A549 (cell line): ENCODE measurements around the gene C6orf132. TPM values are rescaled to one million over a fixed set of nuclear protein-coding genes. Genes with fewer than 3 reads are reported as not detected.
A peak's percentile ranks its signal among the peaks of the same experiment; 100 is the strongest.

Experiments used
- ATAC-seq, 2 experiments: fragments of 200-7000 bp in 1 of 2; fragments of >200 bp in 1 of 2; cut with Nextera tagmentation in 1 of 2; cut with Tn5 transposase in 1 of 2; 3 replicates each; pipeline versions ENCODE4 v1.8.0 to v1.9.1; 2018 to 2020; ENCODE audit warnings: mild to moderate bottlenecking in 1 of 2, moderate library complexity in 1 of 2
- CTCF ChIA-PET: fragments of 300-600 bp; sonication (Branson Sonifier 250); formaldehyde crosslinking; extraction: SDS; loops from one replicate; lab custom pipeline; 2021; ENCODE audit warnings: antibody characterized with exemption, inconsistent platforms; lab: Yijun Ruan, JAX
- POLR2A ChIA-PET: fragments of 350-600 bp; formaldehyde crosslinking; extraction: SDS; loops from one replicate; lab custom pipeline; 2021; ENCODE audit warnings: antibody characterized with exemption, inconsistent platforms; lab: Yijun Ruan, JAX
- DNase-seq, 2 experiments: peaks; one replicate each; pipeline versions ENCODE4 v3.0.0 to v3.0.0-alpha.2; 2011 to 2016; ENCODE audit warnings: low read depth in 1 of 2, low spot score in 1 of 2
- FAIRE-seq: peaks from 2 replicates; lab custom pipeline; 2011; peaks lifted over from hg19 to GRCh38; lab: Jason Lieb, UNC
- H3K27ac ChIP-seq, 2 experiments: fragments of >200 bp; sonication (Bioruptor Twin); formaldehyde crosslinking; 3 replicates each; pipeline ENCODE4 v1.5.1; 2016 to 2017
- H3K4me1 ChIP-seq: fragments of >200 bp; sonication (Bioruptor Twin); formaldehyde crosslinking; 3 replicates; pipeline ENCODE4 v1.6.1; 2016
- H3K4me2 ChIP-seq: fragments of >200 bp; sonication (Bioruptor Twin); formaldehyde crosslinking; 3 replicates; pipeline ENCODE4 v1.6.1; 2016
- H3K4me3 ChIP-seq: fragments of >200 bp; sonication (Bioruptor Twin); formaldehyde crosslinking; 3 replicates; pipeline ENCODE4 v1.5.1; 2016
- H3K9me3 ChIP-seq: fragments of >200 bp; sonication (Bioruptor Twin); formaldehyde crosslinking; 3 replicates; pipeline ENCODE4 v1.6.1; 2016
- CEBPB ChIP-seq, 2 experiments: fragments of >200 bp in 1 of 2; sonication (Bioruptor Twin) in 1 of 2; formaldehyde crosslinking in 1 of 2; IDR thresholded peaks; 2 replicates each; pipeline ENCODE4 v1.6.1; 2012 to 2016
- CHD4 ChIP-seq: fragments of 200-600 bp; sonication (generic); IDR thresholded peaks from 2 replicates; pipeline ENCODE4 v1.6.1; 2016; ENCODE audit warnings: antibody characterized with exemption, mild to moderate bottlenecking, borderline replicate concordance
- EHF ChIP-seq: fragments of 250-450 bp; sonication (Bioruptor Pico); IDR thresholded peaks from 2 replicates; pipeline ENCODE4 v1.5.0; 2020; ENCODE audit warnings: mild to moderate bottlenecking
- FOSB ChIP-seq: fragments of 250-450 bp; sonication (Bioruptor Pico); IDR thresholded peaks from 2 replicates; pipeline ENCODE4 v1.5.0; 2020; ENCODE audit warnings: mild to moderate bottlenecking, moderate library complexity
- FOXS1 ChIP-seq: fragments of 250-450 bp; sonication (Bioruptor Pico); IDR thresholded peaks from 2 replicates; pipeline ENCODE4 v1.5.0; 2020; ENCODE audit warnings: mild to moderate bottlenecking, moderate library complexity
- GATA3 ChIP-seq: IDR thresholded peaks from 2 replicates; pipeline ENCODE4 v1.6.1; 2012; ENCODE audit warnings: borderline replicate concordance
- HDAC2 ChIP-seq: fragments of 200-600 bp; sonication (generic); IDR thresholded peaks from 2 replicates; pipeline ENCODE4 v1.6.1; 2016
- HOXB13 ChIP-seq: fragments of 250-450 bp; sonication (Bioruptor Pico); IDR thresholded peaks from 2 replicates; pipeline ENCODE4 v1.5.0; 2020; ENCODE audit warnings: low read depth, mild to moderate bottlenecking, moderate library complexity
- HOXB5 ChIP-seq: fragments of 250-450 bp; sonication (Bioruptor Pico); IDR thresholded peaks from 2 replicates; pipeline ENCODE4 v1.5.0; 2020; ENCODE audit warnings: mild to moderate bottlenecking, moderate library complexity
- KDM5A ChIP-seq: fragments of 200-600 bp; sonication (generic); IDR thresholded peaks from 2 replicates; pipeline ENCODE4 v1.6.1; 2016; ENCODE audit warnings: antibody characterized with exemption, mild to moderate bottlenecking
- MYC ChIP-seq: IDR thresholded peaks from 2 replicates; pipeline ENCODE4 v1.6.1; 2012; ENCODE audit warnings: mild to moderate bottlenecking, inconsistent platforms, low read length, improper control_type of control experiment, borderline replicate concordance
- NFE2L2 ChIP-seq: fragments of 150-350 bp; conservative IDR thresholded peaks from 2 replicates; pipeline ENCODE4 v1.6.1; 2014; ENCODE audit warnings: low read length
- NPAS2 ChIP-seq: fragments of 250-450 bp; sonication (Bioruptor Pico); IDR thresholded peaks from 2 replicates; pipeline ENCODE4 v1.8.0; 2022; ENCODE audit warnings: mild to moderate bottlenecking, moderate library complexity, borderline replicate concordance
- RAD21 ChIP-seq, 2 experiments: fragments of >200 bp in 1 of 2; sonication (Bioruptor Twin) in 1 of 2; formaldehyde crosslinking in 1 of 2; IDR thresholded peaks in 1 of 2; conservative IDR thresholded peaks in 1 of 2; 2 replicates in 1 of 2; 3 replicates in 1 of 2; pipeline ENCODE4 v1.6.1; 2012 to 2018; ENCODE audit warnings: inconsistent platforms in 1 of 2
- RFX5 ChIP-seq: fragments of 450-650 bp; IDR thresholded peaks from 2 replicates; pipeline ENCODE4 v1.7.1; 2014; ENCODE audit warnings: antibody characterized with exemption, mild to moderate bottlenecking, moderate library complexity
- RNF2 ChIP-seq: fragments of 200-600 bp; sonication (generic); IDR thresholded peaks from 2 replicates; pipeline ENCODE4 v1.6.1; 2016; ENCODE audit warnings: low read depth, mild to moderate bottlenecking, antibody characterized with exemption, moderate library complexity, borderline replicate concordance
- SREBF2 ChIP-seq: fragments of 450-650 bp; IDR thresholded peaks from 2 replicates; pipeline ENCODE4 v1.6.1; 2014; ENCODE audit warnings: mild to moderate bottlenecking, moderate library complexity
- TFCP2L1 ChIP-seq: fragments of 250-450 bp; sonication (Bioruptor Pico); IDR thresholded peaks from 2 replicates; pipeline ENCODE4 v1.5.0; 2021; ENCODE audit warnings: mild to moderate bottlenecking
- ZC3H11A ChIP-seq: fragments of 450-650 bp; IDR thresholded peaks from 2 replicates; pipeline ENCODE4 v1.6.1; 2014; ENCODE audit warnings: antibody characterized with exemption, mild to moderate bottlenecking
- ZNF302 ChIP-seq: fragments of 250-450 bp; sonication (Bioruptor Pico); IDR thresholded peaks from 2 replicates; pipeline ENCODE4 v1.9.0; 2021; ENCODE audit warnings: inconsistent platforms, mild to moderate bottlenecking, moderate library complexity
- WGBS: methylation state at CpG from one replicate; pipeline ENCODE4 v1.1.6; 2017; ENCODE audit errors: missing lambda C conversion rate; 5-methylcytosine and 5-hydroxymethylcytosine counted together
- polyA plus RNA-seq, 4 experiments: library from polyadenylated mRNA; depleted of rRNA in 3 of 4; stranded (reverse); fragments of >200 nt; fragmentation: RNase III in 1 of 4; extraction: RNeasy Plus Mini Kit Qiagen cat#74134 plus additional on column Dnase treatment in 1 of 4; gene quantifications; 2 replicates in 3 of 4; 3 replicates in 1 of 4; pipeline ENCODE4 v1.2.3, GENCODE V29; 2011 to 2017
- TF ChIP-seq, protein P1 (sequence below): fragments of >200 bp; sonication (Bioruptor Twin); formaldehyde crosslinking; IDR thresholded peaks from 3 replicates; pipeline ENCODE4 v1.5.1; 2016
- TF ChIP-seq, protein P2 (sequence below): fragments of 150-350 bp; IDR thresholded peaks from 2 replicates; pipeline ENCODE4 v1.6.1; 2014; ENCODE audit warnings: low read depth, mild to moderate bottlenecking, low read length
- TF ChIP-seq, protein P3 (sequence below): fragments of 200-600 bp; sonication (generic); IDR thresholded peaks from 2 replicates; pipeline ENCODE4 v1.6.1; 2016; ENCODE audit warnings: antibody characterized with exemption, mild to moderate bottlenecking, moderate library complexity

The C6orf132 gene
- polyA plus RNA-seq, 2 of the 4 experiments (the other 2 are of a cell fraction) = 0.44 to 1.1 TPM

DNA sequence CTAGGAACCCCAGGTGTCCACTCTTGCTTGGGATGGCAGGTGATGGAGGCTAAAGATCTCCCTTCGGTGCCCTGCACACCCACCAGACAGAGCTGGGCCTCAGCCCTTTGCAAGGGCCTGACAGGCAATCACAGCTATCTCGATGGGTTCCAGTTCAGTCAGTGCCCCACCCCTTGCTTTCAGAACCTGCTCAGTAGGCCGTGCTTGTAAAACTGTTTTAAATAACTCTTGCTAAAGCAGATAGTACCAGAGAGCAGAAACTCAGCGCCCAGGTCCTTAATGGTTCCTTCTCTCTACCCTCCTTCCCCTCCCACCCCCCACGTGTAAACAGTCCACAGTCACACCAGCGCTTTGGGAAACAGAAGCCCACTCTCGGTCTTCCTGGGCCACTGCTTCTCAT lies 39.2 kb downstream of the C6orf132 start (continued):
- no peak for TF ChIP-seq EHF (CRISPR knock-in tag)

DNA sequence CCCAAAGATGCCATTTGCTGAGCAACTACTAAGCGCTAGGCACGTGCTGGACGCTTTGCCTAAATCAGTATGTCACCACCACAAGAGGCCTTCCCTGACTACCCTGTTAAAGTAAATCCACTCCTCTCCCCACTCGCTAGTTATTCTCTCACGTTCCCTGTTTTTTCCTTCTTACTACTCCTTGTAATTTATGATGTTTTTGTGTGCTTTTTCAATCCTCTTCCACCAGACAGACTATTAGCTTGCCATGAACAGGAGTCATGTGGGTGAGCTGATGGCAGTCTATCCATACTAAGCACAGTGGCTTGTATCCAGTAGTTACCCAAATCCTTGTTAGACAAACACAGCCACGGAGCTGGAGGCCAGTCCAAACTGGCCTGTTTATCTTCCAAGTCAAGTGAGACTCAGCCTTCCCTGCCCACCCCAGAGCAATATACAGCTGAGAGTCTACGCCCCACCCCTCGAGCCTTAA lies 41.2 kb downstream of the C6orf132 start:
- WGBS = 87% methylated on average over 8 of the region's 8 CpGs
- ATAC-seq (no peak), DNase-seq (no peak), FAIRE-seq (no peak)
- no peaks in the 10 kb centered on the region for H3K9me3 ChIP-seq
- H3K27ac ChIP-seq = peak overlapping the region; percentile 75 to 85; a peak in 5 of 6 replicates
- no peak for TF ChIP-seq FOSB (CRISPR knock-in tag)
- TF ChIP-seq SREBF2 = no peak
- TF ChIP-seq ZNF302 (CRISPR knock-in tag) = no peak
- no peak for TF ChIP-seq FOXS1 (CRISPR knock-in tag)
- no peak for TF ChIP-seq MYC
- no peak for TF ChIP-seq CEBPB (IDR thresholded peaks at IDR 0.05)
- no peak for TF ChIP-seq RFX5
- TF ChIP-seq, protein P1, sequence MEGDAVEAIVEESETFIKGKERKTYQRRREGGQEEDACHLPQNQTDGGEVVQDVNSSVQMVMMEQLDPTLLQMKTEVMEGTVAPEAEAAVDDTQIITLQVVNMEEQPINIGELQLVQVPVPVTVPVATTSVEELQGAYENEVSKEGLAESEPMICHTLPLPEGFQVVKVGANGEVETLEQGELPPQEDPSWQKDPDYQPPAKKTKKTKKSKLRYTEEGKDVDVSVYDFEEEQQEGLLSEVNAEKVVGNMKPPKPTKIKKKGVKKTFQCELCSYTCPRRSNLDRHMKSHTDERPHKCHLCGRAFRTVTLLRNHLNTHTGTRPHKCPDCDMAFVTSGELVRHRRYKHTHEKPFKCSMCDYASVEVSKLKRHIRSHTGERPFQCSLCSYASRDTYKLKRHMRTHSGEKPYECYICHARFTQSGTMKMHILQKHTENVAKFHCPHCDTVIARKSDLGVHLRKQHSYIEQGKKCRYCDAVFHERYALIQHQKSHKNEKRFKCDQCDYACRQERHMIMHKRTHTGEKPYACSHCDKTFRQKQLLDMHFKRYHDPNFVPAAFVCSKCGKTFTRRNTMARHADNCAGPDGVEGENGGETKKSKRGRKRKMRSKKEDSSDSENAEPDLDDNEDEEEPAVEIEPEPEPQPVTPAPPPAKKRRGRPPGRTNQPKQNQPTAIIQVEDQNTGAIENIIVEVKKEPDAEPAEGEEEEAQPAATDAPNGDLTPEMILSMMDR = no peak
- no peak for TF ChIP-seq RAD21 (conservative IDR thresholded peaks at IDR 0.05 in 1 of 2, IDR thresholded peaks at IDR 0.05 in 1 of 2)
- TF ChIP-seq, protein P2, sequence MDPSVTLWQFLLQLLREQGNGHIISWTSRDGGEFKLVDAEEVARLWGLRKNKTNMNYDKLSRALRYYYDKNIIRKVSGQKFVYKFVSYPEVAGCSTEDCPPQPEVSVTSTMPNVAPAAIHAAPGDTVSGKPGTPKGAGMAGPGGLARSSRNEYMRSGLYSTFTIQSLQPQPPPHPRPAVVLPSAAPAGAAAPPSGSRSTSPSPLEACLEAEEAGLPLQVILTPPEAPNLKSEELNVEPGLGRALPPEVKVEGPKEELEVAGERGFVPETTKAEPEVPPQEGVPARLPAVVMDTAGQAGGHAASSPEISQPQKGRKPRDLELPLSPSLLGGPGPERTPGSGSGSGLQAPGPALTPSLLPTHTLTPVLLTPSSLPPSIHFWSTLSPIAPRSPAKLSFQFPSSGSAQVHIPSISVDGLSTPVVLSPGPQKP = no peak
- no peak for TF ChIP-seq NPAS2 (CRISPR knock-in tag)
- no peak for TF ChIP-seq CHD4
- no peak for TF ChIP-seq KDM5A
- TF ChIP-seq HOXB5 = no peak
- TF ChIP-seq HDAC2 = no peak
- no peak for TF ChIP-seq HOXB13
- no peak for TF ChIP-seq GATA3
- no peak for TF ChIP-seq ZC3H11A
- no peak overlapping the region for H3K4me3 ChIP-seq
- peak overlapping the region; percentile 52; the same call in 2 of the 3 replicates for H3K4me2 ChIP-seq
- ChIA-PET CTCF (interaction anchor here (0.6 kb wide), 1 partner anchor 34 kb away, joined by 3 read pairs; no protein-coding TSS in a partner anchor), POLR2A (no interaction called here)
- peaks cover 28% of the 10 kb centered on the region for H3K4me1 ChIP-seq

DNA sequence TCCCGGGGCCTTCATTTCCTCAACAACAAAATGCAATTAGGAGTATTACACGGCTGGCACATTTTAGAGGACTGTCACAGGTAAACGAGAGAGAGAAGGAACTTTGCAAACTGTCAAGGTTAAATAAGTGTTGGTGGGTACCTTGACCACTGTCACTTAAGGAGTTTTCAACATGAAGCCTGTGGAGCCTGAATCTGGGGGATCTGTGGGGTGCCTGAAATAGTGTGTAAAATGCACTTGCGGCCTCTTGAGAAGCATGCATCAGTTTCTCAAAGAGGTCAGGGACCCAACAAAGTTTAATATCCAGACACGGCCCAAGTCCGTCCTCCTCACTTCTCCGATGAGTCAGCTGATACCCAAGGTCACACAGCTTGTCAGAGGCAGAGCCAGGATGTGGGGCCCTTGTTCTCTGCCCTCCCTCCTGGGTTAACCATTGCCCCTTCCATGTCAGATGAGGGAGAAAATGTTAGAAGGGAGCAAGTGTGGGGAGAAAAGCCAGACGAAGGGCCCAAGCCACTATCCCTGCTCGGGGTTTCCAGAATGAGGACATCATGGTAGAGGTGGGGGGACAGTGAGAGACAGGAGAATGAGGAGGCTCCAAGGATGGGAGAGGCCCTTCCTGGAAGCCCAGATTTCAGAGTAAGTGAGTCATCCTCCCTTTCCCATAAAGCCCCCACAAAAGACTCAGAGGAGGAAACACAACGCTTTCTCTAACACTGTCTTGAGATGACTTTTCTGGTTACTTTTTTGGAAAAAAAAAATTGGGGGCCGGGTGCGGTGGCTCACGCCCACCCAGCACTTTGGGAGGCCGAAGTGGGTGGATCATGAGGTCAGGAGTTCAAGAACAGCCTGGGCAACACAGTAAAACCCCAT lies 42.2 kb downstream of the C6orf132 start:
- CTCF ChIA-PET = interaction anchor here (1.6 kb wide), 1 partner anchor 37 kb away, joined by 3 read pairs; no protein-coding TSS in a partner anchor
- POLR2A ChIA-PET = interaction anchor here (1.1 to 1.3 kb wide), 2 partner anchors 18 to 37 kb away, joined by 3 read pairs; no protein-coding TSS in a partner anchor
- no peak for FAIRE-seq
- Histone ChIP-seq H3K27ac (peak overlapping the region; percentile 75 to 85), H3K9me3 (no peaks in the 10 kb centered on the region), H3K4me1 (peaks cover 33% of the 10 kb centered on the region), H3K4me2 (peak overlapping the region; percentile 52), H3K4me3 (no peak overlapping the region)
- TF ChIP-seq RNF2 (no peak), NFE2L2 (no peak), TFCP2L1 (no peak)
- TF ChIP-seq, protein P2 = no peak
- TF ChIP-seq, protein P3, sequence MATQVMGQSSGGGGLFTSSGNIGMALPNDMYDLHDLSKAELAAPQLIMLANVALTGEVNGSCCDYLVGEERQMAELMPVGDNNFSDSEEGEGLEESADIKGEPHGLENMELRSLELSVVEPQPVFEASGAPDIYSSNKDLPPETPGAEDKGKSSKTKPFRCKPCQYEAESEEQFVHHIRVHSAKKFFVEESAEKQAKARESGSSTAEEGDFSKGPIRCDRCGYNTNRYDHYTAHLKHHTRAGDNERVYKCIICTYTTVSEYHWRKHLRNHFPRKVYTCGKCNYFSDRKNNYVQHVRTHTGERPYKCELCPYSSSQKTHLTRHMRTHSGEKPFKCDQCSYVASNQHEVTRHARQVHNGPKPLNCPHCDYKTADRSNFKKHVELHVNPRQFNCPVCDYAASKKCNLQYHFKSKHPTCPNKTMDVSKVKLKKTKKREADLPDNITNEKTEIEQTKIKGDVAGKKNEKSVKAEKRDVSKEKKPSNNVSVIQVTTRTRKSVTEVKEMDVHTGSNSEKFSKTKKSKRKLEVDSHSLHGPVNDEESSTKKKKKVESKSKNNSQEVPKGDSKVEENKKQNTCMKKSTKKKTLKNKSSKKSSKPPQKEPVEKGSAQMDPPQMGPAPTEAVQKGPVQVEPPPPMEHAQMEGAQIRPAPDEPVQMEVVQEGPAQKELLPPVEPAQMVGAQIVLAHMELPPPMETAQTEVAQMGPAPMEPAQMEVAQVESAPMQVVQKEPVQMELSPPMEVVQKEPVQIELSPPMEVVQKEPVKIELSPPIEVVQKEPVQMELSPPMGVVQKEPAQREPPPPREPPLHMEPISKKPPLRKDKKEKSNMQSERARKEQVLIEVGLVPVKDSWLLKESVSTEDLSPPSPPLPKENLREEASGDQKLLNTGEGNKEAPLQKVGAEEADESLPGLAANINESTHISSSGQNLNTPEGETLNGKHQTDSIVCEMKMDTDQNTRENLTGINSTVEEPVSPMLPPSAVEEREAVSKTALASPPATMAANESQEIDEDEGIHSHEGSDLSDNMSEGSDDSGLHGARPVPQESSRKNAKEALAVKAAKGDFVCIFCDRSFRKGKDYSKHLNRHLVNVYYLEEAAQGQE = no peak
- DNase-seq = peak in 1 of 2 experiments; percentile 45
- peak; percentile 53 to 59; a peak in 5 of 6 replicates for ATAC-seq
- WGBS = 46% methylated on average over 14 of the region's 14 CpGs
